NCI-H2227 (cell line): ENCODE results near the gene NCEH1.
A peak's percentile ranks its signal among the peaks of the same experiment; 100 is the strongest.

Source experiments
- DNase-seq: peaks from one replicate; lab custom pipeline; 2025; ENCODE audit not compliant: unreplicated experiment; lab: John Stamatoyannopoulos, UW

NCEH1 gene

GRCh38 chr3:172648747-172649146, 62.1 kb downstream of the NCEH1 start:
- DNase-seq: no peak

- DNase-seq: no peak
Observed at GRCh38 chr3:172647823-172648222, 63.0 kb downstream of the NCEH1 start.

DNA sequence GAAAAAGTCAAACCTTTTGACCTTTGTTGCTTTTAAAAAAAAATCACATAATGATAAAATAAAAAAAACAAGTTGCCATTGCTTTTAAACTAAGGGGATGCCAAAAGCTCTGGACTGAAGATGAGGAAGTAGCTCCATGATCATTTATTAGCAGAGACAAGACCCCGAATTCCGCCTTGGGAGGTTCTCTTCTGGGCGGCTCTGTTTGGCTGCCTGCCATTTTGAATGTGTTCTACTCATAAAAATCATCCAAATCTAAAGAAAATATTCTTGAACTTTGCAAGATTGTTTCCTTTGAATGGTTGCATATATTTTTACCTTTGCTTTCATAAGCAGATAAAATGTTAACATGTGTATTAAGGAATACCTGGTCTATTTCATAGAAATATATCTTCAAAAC, 63.8 kb downstream of the NCEH1 start:
- no peak for DNase-seq

DNA sequence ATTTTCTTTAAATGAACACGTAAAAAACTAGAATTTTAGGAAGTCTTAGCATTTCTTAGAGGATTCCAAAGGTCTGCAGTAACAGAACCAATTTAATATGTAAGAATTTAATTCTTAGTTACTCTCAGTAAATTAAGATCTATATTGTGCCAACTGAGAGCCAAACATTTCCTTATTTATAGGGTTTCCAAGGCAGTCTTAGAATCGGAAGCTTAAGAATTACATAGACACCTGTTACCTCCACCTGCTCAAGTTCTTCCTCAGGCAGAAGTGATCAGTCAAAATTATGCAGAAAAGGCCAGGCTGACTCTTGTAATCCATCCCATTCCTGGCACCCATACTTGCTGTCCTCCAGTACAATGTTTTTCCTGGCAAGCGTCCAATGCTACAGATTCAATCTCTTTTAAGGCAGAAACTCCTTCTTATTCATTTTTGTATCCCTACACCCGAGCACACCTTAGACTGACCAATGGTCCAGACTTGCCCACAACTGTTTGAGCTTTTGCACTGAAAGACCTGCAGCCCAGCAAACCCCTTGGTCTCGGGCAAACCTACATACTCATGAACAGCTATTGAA, 64.3 kb downstream of the NCEH1 start:
- DNase-seq: no peak

GRCh38 chr3:172644258-172644657, 66.6 kb downstream of the NCEH1 start:
- DNase-seq: no peak

DNA sequence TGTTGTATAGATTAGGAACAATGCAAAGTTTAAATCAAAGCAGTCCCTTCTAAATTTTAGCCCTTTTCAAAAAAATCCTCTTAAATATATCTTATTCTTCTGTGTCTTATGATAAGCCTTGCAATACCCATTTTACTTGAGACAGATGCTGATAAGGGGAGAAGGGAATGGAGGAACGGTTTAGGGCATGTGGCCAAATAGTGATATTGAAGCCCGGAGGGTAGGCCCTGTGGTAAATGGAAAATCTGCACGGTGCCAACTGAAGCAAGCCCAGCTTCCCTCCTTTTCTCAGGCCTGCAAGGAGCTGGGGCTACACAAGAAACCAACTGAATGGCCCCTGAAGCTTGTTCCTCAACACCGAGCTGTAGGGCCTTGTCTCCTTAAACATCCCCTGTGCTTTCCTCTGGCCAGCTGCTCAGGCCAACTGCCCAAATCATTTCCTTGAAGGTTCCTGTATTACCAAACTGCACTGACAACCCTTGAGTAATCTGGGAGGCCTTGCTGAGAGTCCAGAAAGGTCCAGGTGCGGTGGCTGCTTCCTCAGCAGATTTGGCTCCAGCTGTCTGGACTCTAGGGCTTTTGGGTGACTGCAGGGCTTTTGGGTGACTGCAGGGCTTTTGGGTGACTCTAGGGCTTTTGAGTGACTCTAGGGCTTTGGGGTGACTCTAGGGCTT, 67.2 kb downstream of the NCEH1 start:
- DNase-seq: no peak

GRCh38 chr3:172641291-172641690, 69.6 kb downstream of the NCEH1 start:
- no peak for DNase-seq

DNA sequence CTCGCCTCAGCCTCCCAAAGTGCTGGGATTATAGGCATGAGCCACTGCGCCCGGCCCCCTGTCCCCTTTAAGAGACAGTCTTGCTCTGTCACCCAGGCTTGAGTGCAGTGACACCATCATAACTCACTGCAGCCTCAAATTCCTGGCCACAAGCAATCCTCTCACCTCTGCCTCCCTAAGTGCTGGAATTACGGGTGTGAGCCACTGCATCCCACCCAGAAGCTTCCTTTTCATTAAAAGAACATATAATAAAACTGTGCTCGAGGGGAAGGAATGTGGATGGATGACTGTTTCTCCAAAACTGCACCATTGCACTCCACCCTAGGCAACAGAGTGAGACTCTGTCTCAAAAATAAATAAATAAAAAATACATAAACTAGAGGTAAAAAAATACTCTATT, 70.1 kb downstream of the NCEH1 start:
- no peak for DNase-seq

DNA sequence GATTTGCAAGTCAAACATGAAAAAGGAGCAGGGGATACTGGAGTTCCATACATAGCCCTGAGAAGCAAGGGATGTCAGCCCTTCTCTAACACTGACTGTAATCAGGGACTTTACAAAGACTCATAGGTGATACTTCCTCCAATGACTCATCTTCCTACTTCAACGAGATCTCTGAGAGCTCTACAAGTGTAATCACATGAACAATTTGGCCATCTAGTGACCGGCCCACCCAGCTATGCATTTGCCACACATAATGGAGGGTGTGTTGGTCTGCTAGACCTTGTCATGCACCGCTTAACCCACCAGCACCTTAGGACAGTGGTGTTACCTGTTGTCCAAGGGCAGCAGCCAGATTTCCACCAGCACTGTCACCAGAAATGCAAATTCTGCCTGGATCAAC, 75.3 kb downstream of the NCEH1 start:
- DNase-seq: no peak

DNA sequence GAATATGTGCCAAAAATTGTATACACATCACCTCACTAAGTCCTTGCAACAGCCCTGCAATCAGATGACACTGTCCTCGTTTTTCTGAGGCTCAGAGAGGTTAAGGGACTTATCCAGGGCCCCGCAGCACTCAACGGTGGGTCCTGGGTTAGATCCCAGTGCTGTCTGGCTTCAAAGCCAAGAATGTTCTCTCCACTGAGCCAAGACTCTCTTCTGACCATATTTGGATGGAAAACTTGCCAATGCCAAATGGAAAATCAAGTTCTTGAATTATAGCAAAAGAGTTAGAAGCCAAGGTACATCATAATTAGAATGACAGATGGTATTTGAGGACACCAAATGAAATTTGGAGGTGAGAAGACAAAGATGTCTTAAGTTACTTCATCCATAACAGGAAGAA, 75.9 kb downstream of the NCEH1 start:
- DNase-seq: no peak

DNA sequence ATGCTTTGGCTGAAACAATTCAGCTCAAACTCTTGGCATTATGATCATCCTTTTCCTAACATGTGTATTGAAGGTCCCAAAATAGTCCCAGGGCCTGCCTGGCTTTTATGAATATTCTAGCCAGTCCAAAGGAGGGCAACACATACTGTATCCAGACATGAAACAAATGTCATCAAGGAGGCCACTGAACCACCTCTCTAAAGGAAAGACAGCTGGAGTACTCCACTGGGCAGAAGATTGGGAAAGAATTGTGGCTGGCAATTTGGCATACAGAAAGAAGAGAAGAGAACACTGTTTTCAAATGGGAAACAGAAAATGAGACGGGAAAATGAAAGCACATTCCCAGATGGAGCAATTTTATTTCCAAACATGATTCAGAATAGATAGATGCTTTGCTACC, 80.6 kb downstream of the NCEH1 start:
- no peak for DNase-seq

- DNase-seq: no peak
Observed at GRCh38 chr3:172629470-172629869, 81.4 kb downstream of the NCEH1 start.

GRCh38 chr3:172627057-172627809, 83.6 kb downstream of the NCEH1 start:
- DNase-seq: no peak

- DNase-seq: no peak
Observed at GRCh38 chr3:172626021-172626640, 84.7 kb downstream of the NCEH1 start.

DNA sequence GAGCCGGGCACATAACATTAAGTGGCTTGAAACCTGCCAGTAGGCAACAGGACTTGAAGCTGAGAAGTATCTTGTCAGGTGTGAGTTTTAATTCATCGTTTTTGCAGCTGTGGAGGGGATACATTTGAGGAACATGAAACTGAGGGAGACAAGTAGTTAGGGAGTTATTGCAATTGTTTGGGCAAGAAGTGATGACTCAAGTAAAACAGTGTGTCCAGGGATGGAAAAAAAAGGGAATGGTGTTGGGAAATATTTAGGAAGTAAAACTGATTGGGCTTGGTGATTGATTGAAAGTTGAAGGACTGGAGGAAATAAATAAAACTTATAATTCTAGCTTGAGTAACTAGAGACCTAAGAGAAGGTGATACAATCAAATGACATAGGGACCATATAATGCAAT, 85.5 kb downstream of the NCEH1 start:
- no peak for DNase-seq

DNA sequence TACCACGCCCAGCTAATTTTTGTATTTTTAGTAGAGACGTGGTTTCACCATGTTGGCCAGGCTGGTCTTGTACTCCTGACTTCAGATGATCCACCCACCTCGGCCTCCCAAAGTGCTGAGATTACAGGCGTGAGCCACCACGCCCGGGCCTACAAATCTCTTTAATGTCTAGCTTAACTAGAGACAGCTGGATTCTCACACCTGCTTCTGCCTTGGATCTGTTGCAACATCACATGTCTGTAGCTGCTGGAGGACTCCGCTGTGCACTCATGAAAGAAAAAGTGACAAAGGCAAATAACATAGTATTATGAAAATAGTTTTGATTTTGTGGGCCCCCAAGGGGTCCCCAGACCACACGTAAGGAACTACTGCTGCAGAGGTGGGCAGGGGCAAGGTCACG, 85.9 kb downstream of the NCEH1 start:
- no peak for DNase-seq

GRCh38 chr3:172622916-172623700, 87.8 kb downstream of the NCEH1 start:
- peak; percentile 65 for DNase-seq

DNA sequence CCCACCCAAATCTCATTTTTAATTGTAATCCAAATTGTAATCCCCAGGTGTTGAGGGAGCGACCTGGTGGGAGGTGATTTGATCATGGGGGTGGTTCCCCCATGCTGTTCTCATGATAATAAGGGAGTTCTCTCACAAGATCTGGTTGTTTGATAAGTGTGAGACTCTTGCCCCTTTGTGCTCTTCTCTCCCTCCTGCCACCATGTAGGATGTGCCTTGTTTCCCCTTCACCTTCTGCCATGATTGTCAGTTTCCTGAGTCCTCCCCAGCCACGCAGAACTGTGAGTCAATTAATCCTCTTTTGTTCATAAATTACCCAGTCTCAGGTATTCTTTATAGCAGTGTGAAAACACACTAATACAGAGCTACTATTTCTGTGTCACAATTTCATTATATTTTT, 88.7 kb downstream of the NCEH1 start:
- no peak for DNase-seq

GRCh38 chr3:172617976-172618375, 92.9 kb downstream of the NCEH1 start:
- no peak for DNase-seq

- no peak for DNase-seq
Observed at GRCh38 chr3:172617013-172617706, 93.7 kb downstream of the NCEH1 start.

- no peak for DNase-seq
Observed at GRCh38 chr3:172616031-172616461, 94.8 kb downstream of the NCEH1 start.
